GM23338 (cell line): ENCODE results near the gene SIAE. TPM values are rescaled to one million over a fixed set of nuclear protein-coding genes. Genes with fewer than 3 reads are reported as not detected.

Experiments
- ATAC-seq: fragments of 200-7000 bp; cut with Tn5 transposase; 3 replicates; pipeline ENCODE4 v1.9.1; 2020
- DNase-seq: peaks from one replicate; pipeline ENCODE4 v3.0.0-alpha.2; 2015; ENCODE audit warnings: low spot score
- H2AFZ ChIP-seq: fragments of 200-600 bp; sonication (generic); 2 replicates; pipeline ENCODE4 v1.8.0; 2016; ENCODE audit warnings: antibody characterized with exemption, mild to moderate bottlenecking, moderate library complexity
- H3F3A ChIP-seq: fragments of 200-600 bp; sonication (generic); replicated peaks from 2 replicates; pipeline ENCODE4 v1.8.0; 2017; ENCODE audit warnings: antibody characterized with exemption, mixed run types, low read depth
- H3K27ac ChIP-seq: fragments of 200-600 bp; sonication (generic); 2 replicates; pipeline ENCODE4 v1.6.1; 2016; ENCODE audit warnings: low read depth
- H3K27me3 ChIP-seq: fragments of 200-600 bp; sonication (generic); 2 replicates; pipeline ENCODE4 v1.8.0; 2016; ENCODE audit warnings: mild to moderate bottlenecking, mixed run types, moderate library complexity; ENCODE audit not compliant: insufficient read depth
- H3K36me3 ChIP-seq: fragments of 200-600 bp; sonication (generic); 2 replicates; pipeline ENCODE4 v1.8.0; 2016; ENCODE audit warnings: mild to moderate bottlenecking; ENCODE audit not compliant: insufficient read depth
- H3K4me1 ChIP-seq: fragments of 200-600 bp; sonication (generic); 2 replicates; pipeline ENCODE4 v1.8.0; 2016; ENCODE audit warnings: mild to moderate bottlenecking, moderate library complexity; ENCODE audit not compliant: insufficient read depth
- H3K4me2 ChIP-seq: fragments of 200-600 bp; sonication (generic); 2 replicates; pipeline ENCODE4 v1.7.1; 2017; ENCODE audit warnings: mixed run types
- H3K4me3 ChIP-seq: fragments of 200-600 bp; sonication (generic); 2 replicates; pipeline ENCODE4 v1.6.1; 2016; ENCODE audit warnings: mixed run types
- H3K79me2 ChIP-seq: fragments of 200-600 bp; sonication (generic); replicated peaks from 2 replicates; pipeline ENCODE4 v1.8.0; 2017; ENCODE audit warnings: mild to moderate bottlenecking; ENCODE audit not compliant: insufficient read depth
- H3K9me2 ChIP-seq: fragments of 200-600 bp; sonication (generic); 2 replicates; pipeline ENCODE4 v1.8.0; 2017; ENCODE audit not compliant: insufficient read depth
- H4K20me1 ChIP-seq: fragments of 200-600 bp; sonication (generic); replicated peaks from 2 replicates; pipeline ENCODE4 v1.8.0; 2017; ENCODE audit warnings: mild to moderate bottlenecking; ENCODE audit not compliant: insufficient read depth
- H3K27ac Mint-ChIP-seq: 2 replicates; pipeline ENCODE4 v1.8.0; 2020; ENCODE audit warnings: inconsistent platforms, mild to moderate bottlenecking, moderate library complexity, mixed read lengths
- H3K27me3 Mint-ChIP-seq: 3 replicates; pipeline ENCODE4 v1.8.0; 2022; ENCODE audit warnings: low read depth, mild to moderate bottlenecking, moderate library complexity, mixed read lengths, inconsistent platforms; ENCODE audit not compliant: insufficient read depth, poor library complexity
- H3K36me3 Mint-ChIP-seq: 3 replicates; pipeline ENCODE4 v1.8.0; 2021; ENCODE audit warnings: low read depth, mild to moderate bottlenecking, inconsistent platforms, moderate library complexity, mixed read lengths
- H3K4me1 Mint-ChIP-seq: 3 replicates; pipeline ENCODE4 v1.8.0; 2020; ENCODE audit warnings: mild to moderate bottlenecking, inconsistent platforms, mixed read lengths
- H3K4me3 Mint-ChIP-seq: 3 replicates; pipeline ENCODE4 v1.8.0; 2021; ENCODE audit warnings: moderate library complexity, mild to moderate bottlenecking, inconsistent platforms, mixed read lengths
- H3K9me3 Mint-ChIP-seq: 3 replicates; pipeline ENCODE4 v1.8.0; 2020; ENCODE audit warnings: moderate library complexity, mild to moderate bottlenecking, inconsistent platforms, mixed read lengths
- CREB1 ChIP-seq: fragments of 250-450 bp; sonication (Bioruptor Pico); IDR thresholded peaks from 2 replicates; pipeline ENCODE4 v1.5.0; 2020; ENCODE audit warnings: low read depth, mild to moderate bottlenecking, moderate library complexity
- EZH2 ChIP-seq: fragments of 200-600 bp; sonication (generic); IDR thresholded peaks from one replicate; pipeline ENCODE4 v1.8.0; 2017; ENCODE audit warnings: antibody characterized with exemption, mild to moderate bottlenecking, low read depth; ENCODE audit not compliant: unreplicated experiment
- EZH2phosphoT487 ChIP-seq: fragments of 200-600 bp; sonication (generic); IDR thresholded peaks from one replicate; pipeline ENCODE4 v1.8.1; 2018; ENCODE audit warnings: antibody characterized with exemption; ENCODE audit not compliant: unreplicated experiment
- JUNB ChIP-seq: IDR thresholded peaks from one replicate; pipeline ENCODE4 v1.6.1; 2016; ENCODE audit warnings: antibody characterized with exemption; ENCODE audit not compliant: unreplicated experiment
- NANOG ChIP-seq: IDR thresholded peaks from 2 replicates; pipeline ENCODE4 v1.6.1; 2016; ENCODE audit warnings: antibody characterized with exemption, borderline replicate concordance
- POLR2AphosphoS5 ChIP-seq: IDR thresholded peaks from 2 replicates; pipeline ENCODE4 v1.6.1; 2016; ENCODE audit warnings: antibody characterized with exemption, low read depth
- REST ChIP-seq: IDR thresholded peaks from one replicate; pipeline ENCODE4 v1.6.1; 2018; ENCODE audit warnings: antibody characterized with exemption; ENCODE audit not compliant: unreplicated experiment
- STAT1 ChIP-seq: IDR thresholded peaks from one replicate; pipeline ENCODE4 v1.6.1; 2016; ENCODE audit warnings: antibody characterized with exemption; ENCODE audit not compliant: unreplicated experiment
- ZNF114 ChIP-seq: fragments of 250-450 bp; sonication (Bioruptor Pico); IDR thresholded peaks from 2 replicates; pipeline ENCODE4 v1.5.0; 2020; ENCODE audit warnings: mild to moderate bottlenecking, moderate library complexity
- ZNF331 ChIP-seq: fragments of 250-450 bp; sonication (Bioruptor Pico); IDR thresholded peaks from 2 replicates; pipeline ENCODE4 v1.5.0; 2020; ENCODE audit warnings: low read depth, mild to moderate bottlenecking, moderate library complexity
- ZNF462 ChIP-seq: fragments of 250-450 bp; sonication (Bioruptor Pico); IDR thresholded peaks from 2 replicates; pipeline ENCODE4 v1.5.0; 2020; ENCODE audit warnings: mild to moderate bottlenecking, moderate library complexity
- polyA plus RNA-seq: library from polyadenylated mRNA; unstranded; fragments of >200 nt; fragmentation: Nextera tagmentation; extraction: Ambion mirVana; gene quantifications from 2 replicates; pipeline ENCODE4 v1.2.1, GENCODE V29; 2016
- total RNA-seq: library from RNA; depleted of rRNA; stranded (reverse); fragments of >200 nt; shearing (Covaris generic); gene quantifications from 2 replicates; pipeline ENCODE4 v1.2.3, GENCODE V29; 2014
- TF ChIP-seq, protein P1 (sequence below), 2 experiments: fragments of 200-600 bp in 1 of 2; sonication (generic) in 1 of 2; conservative IDR thresholded peaks; 2 replicates each; pipeline versions ENCODE4 v1.5.1 to v1.6.1; 2016 to 2017; ENCODE audit warnings: antibody characterized with exemption in 2 of 2, low read depth in 2 of 2, mild to moderate bottlenecking in 2 of 2, moderate library complexity in 1 of 2
- TF ChIP-seq, protein P2 (sequence below): IDR thresholded peaks from 2 replicates; pipeline ENCODE4 v1.6.1; 2016; ENCODE audit warnings: antibody characterized with exemption

SIAE gene
- total and polyA plus RNA-seq, 2 experiments from 2014 or later = 1.1 to 1.7 TPM

GRCh38 chr11:124622531-124623451, 50.7 kb downstream of the SIAE start, which contains the start of gene TBRG1:
TSS of gene TBRG1 (plus strand) at chr11:124622864. CDS start at chr11:124623084, 220 bp downstream.
- Histone ChIP-seq H3K4me2 (peak within 1 kb of the TSS; percentile 97), H3K27ac (peak within 1 kb of the TSS; percentile 72), H4K20me1 (0 out of 2 replicates have a peak, but pooled peaks cover 6% of the 10 kb centered on the region), H3K4me1 (peaks cover 5% of the 10 kb centered on the region), H3K9me2 (no peaks in the 10 kb centered on the region), H3K27me3 (peaks cover 4% of the 10 kb centered on the region; the same call in 1 of the 2 replicates), H3K36me3 (peaks cover 24% of the 10 kb centered on the region), H2AFZ (peak within 1 kb of the TSS; percentile 96), H3K4me3 (peak within 1 kb of the TSS; percentile 96), H3K79me2 (peaks cover 27% of the 10 kb centered on the region), H3F3A (no peaks in the 10 kb centered on the region)
- Mint-ChIP-seq H3K36me3 (peaks cover 26% of the 10 kb centered on the region), H3K27me3 (peaks cover 7% of the 10 kb centered on the region), H3K27ac (peak within 1 kb of the TSS; percentile 70), H3K9me3 (no peaks in the 10 kb centered on the region), H3K4me3 (peak within 1 kb of the TSS; percentile 94), H3K4me1 (peaks cover 11% of the 10 kb centered on the region)
- DNase-seq = peak; percentile 92
- ATAC-seq = peak; percentile 99
- TF ChIP-seq POLR2AphosphoS5 (peak; percentile 94), EZH2phosphoT487 (no peak), ZNF462 (CRISPR knock-in tag) (no peak), EZH2 (no peak), ZNF114 (CRISPR knock-in tag) (no peak), STAT1 (no peak), JUNB (no peak), CREB1 (CRISPR knock-in tag) (peak; percentile 90), REST (no peak), ZNF331 (CRISPR knock-in tag) (no peak), NANOG (no peak)
- TF ChIP-seq, protein P1, sequence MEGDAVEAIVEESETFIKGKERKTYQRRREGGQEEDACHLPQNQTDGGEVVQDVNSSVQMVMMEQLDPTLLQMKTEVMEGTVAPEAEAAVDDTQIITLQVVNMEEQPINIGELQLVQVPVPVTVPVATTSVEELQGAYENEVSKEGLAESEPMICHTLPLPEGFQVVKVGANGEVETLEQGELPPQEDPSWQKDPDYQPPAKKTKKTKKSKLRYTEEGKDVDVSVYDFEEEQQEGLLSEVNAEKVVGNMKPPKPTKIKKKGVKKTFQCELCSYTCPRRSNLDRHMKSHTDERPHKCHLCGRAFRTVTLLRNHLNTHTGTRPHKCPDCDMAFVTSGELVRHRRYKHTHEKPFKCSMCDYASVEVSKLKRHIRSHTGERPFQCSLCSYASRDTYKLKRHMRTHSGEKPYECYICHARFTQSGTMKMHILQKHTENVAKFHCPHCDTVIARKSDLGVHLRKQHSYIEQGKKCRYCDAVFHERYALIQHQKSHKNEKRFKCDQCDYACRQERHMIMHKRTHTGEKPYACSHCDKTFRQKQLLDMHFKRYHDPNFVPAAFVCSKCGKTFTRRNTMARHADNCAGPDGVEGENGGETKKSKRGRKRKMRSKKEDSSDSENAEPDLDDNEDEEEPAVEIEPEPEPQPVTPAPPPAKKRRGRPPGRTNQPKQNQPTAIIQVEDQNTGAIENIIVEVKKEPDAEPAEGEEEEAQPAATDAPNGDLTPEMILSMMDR (conservative IDR thresholded peaks at IDR 0.05; ENCODE audit: low read depth in 2 of 2) = no peak
- TF ChIP-seq, protein P2, sequence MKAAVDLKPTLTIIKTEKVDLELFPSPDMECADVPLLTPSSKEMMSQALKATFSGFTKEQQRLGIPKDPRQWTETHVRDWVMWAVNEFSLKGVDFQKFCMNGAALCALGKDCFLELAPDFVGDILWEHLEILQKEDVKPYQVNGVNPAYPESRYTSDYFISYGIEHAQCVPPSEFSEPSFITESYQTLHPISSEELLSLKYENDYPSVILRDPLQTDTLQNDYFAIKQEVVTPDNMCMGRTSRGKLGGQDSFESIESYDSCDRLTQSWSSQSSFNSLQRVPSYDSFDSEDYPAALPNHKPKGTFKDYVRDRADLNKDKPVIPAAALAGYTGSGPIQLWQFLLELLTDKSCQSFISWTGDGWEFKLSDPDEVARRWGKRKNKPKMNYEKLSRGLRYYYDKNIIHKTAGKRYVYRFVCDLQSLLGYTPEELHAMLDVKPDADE = peak; percentile 73
